H9 (cell line): Measurements from ENCODE around the gene SIGLEC11. TPM values are rescaled to one million over a fixed set of nuclear protein-coding genes. Genes with fewer than 3 reads are reported as not detected.

Source experiments
- DNase-seq: peaks from one replicate; pipeline ENCODE4 v3.0.0-alpha.2; 2017
- H2AFZ ChIP-seq: one replicate; pipeline ENCODE4 v1.6.1; 2013; ENCODE audit warnings: mild to moderate bottlenecking, low read length, control low read depth, moderate library complexity
- H2AK5ac ChIP-seq: 2 replicates; pipeline ENCODE4 v1.6.1; 2013; ENCODE audit warnings: low read length, control low read depth, mixed read lengths; ENCODE audit not compliant: insufficient read length
- H2BK120ac ChIP-seq: one replicate; pipeline ENCODE4 v1.6.1; 2013; ENCODE audit warnings: low read depth, mild to moderate bottlenecking, low read length, control low read depth, inconsistent platforms; ENCODE audit not compliant: poor library complexity, severe bottlenecking
- H2BK12ac ChIP-seq: 2 replicates; pipeline ENCODE4 v1.6.1; 2013; ENCODE audit warnings: low read length, control low read depth, mixed read lengths, low read depth; ENCODE audit not compliant: insufficient read length
- H2BK15ac ChIP-seq: 2 replicates; pipeline ENCODE4 v1.6.1; 2013; ENCODE audit warnings: low read depth, low read length, control low read depth
- H2BK20ac ChIP-seq: one replicate; pipeline ENCODE4 v1.6.1; 2013; ENCODE audit warnings: low read depth, mild to moderate bottlenecking, low read length, control low read depth, inconsistent platforms; ENCODE audit not compliant: poor library complexity, severe bottlenecking
- H2BK5ac ChIP-seq: 2 replicates; pipeline ENCODE4 v1.6.1; 2013; ENCODE audit warnings: low read length, control low read depth, mixed read lengths; ENCODE audit not compliant: insufficient read length
- H3K14ac ChIP-seq: 2 replicates; pipeline ENCODE4 v1.6.1; 2013; ENCODE audit warnings: low read length, control low read depth; ENCODE audit not compliant: insufficient read depth
- H3K18ac ChIP-seq: 2 replicates; pipeline ENCODE4 v1.6.1; 2013; ENCODE audit warnings: low read depth, mild to moderate bottlenecking, mixed read lengths, low read length, control low read depth; ENCODE audit not compliant: insufficient read length
- H3K23ac ChIP-seq: 2 replicates; pipeline ENCODE4 v1.6.1; 2013; ENCODE audit warnings: low read length, control low read depth, mixed read lengths, low read depth; ENCODE audit not compliant: insufficient read length
- H3K23me2 ChIP-seq: 2 replicates; pipeline ENCODE4 v1.6.1; 2013; ENCODE audit warnings: low read depth, mild to moderate bottlenecking, mixed read lengths, low read length, control low read depth; ENCODE audit not compliant: insufficient read length, poor library complexity, severe bottlenecking
- H3K27ac ChIP-seq: 2 replicates; pipeline ENCODE4 v1.5.1; 2013; ENCODE audit warnings: low read length, control low read depth, mixed read lengths, low read depth; ENCODE audit not compliant: insufficient read length
- H3K27me3 ChIP-seq: 2 replicates; pipeline ENCODE4 v1.6.1; 2013; ENCODE audit warnings: low read length, control low read depth, inconsistent platforms; ENCODE audit not compliant: insufficient read depth
- H3K4ac ChIP-seq: 2 replicates; pipeline ENCODE4 v1.6.1; 2013; ENCODE audit warnings: low read depth, mild to moderate bottlenecking, control low read depth, inconsistent platforms, low read length, moderate library complexity
- H3K4me1 ChIP-seq: 2 replicates; pipeline ENCODE4 v1.6.1; 2013; ENCODE audit warnings: low read length, control low read depth, inconsistent platforms; ENCODE audit not compliant: insufficient read depth
- H3K4me2 ChIP-seq: 2 replicates; pipeline ENCODE4 v1.6.1; 2013; ENCODE audit warnings: low read length, control low read depth, mixed read lengths; ENCODE audit not compliant: insufficient read length, insufficient read depth
- H3K56ac ChIP-seq: 2 replicates; pipeline ENCODE4 v1.6.1; 2013; ENCODE audit warnings: low read depth, mild to moderate bottlenecking, mixed read lengths, low read length, control low read depth; ENCODE audit not compliant: insufficient read length
- H3K79me1 ChIP-seq: 2 replicates; pipeline ENCODE4 v1.6.1; 2013; ENCODE audit warnings: low read depth, mild to moderate bottlenecking, moderate library complexity, low read length, control low read depth, inconsistent platforms; ENCODE audit not compliant: insufficient read depth, poor library complexity, severe bottlenecking
- H3K79me2 ChIP-seq: 2 replicates; pipeline ENCODE4 v1.6.1; 2013; ENCODE audit warnings: low read length, control low read depth, inconsistent platforms; ENCODE audit not compliant: insufficient read depth
- H3K9ac ChIP-seq: 2 replicates; pipeline ENCODE4 v1.6.1; 2013; ENCODE audit warnings: low read length, control low read depth, mixed read lengths; ENCODE audit not compliant: insufficient read length; ENCODE audit errors: extremely low read depth
- H3K9me3 ChIP-seq: one replicate; pipeline ENCODE4 v1.6.1; 2013; ENCODE audit warnings: low read depth, low read length, inconsistent platforms; ENCODE audit not compliant: control insufficient read depth
- H3T11ph ChIP-seq: one replicate; pipeline ENCODE4 v1.6.1; 2013; ENCODE audit warnings: mild to moderate bottlenecking, low read length, control low read depth, inconsistent platforms
- H4K20me1 ChIP-seq: one replicate; pipeline ENCODE4 v1.6.1; 2013; ENCODE audit not compliant: control insufficient read depth, insufficient read length, insufficient read depth
- H4K5ac ChIP-seq: 2 replicates; pipeline ENCODE4 v1.6.1; 2013; ENCODE audit warnings: low read depth, mild to moderate bottlenecking, mixed read lengths, low read length, control low read depth; ENCODE audit not compliant: insufficient read length
- H4K8ac ChIP-seq: replicated peaks from 2 replicates; pipeline ENCODE4 v1.6.1; 2013; ENCODE audit warnings: low read length, control low read depth, mixed read lengths, low read depth; ENCODE audit not compliant: insufficient read length
- H4K91ac ChIP-seq: 2 replicates; pipeline ENCODE4 v1.6.1; 2013; ENCODE audit warnings: low read depth, mild to moderate bottlenecking, moderate library complexity, mixed read lengths, low read length, control low read depth; ENCODE audit not compliant: insufficient read length
- H3K27ac Mint-ChIP-seq, 3 experiments: 2 replicates in 2 of 3; 3 replicates in 1 of 3; pipeline ENCODE4 v1.8.0; 2020 to 2021; ENCODE audit warnings: mixed read lengths in 3 of 3, mild to moderate bottlenecking in 1 of 3, moderate library complexity in 1 of 3
- H3K27me3 Mint-ChIP-seq: 2 replicates; pipeline ENCODE4 v1.8.0; 2021; ENCODE audit warnings: low read depth, mild to moderate bottlenecking, moderate library complexity, mixed read lengths
- H3K36me3 Mint-ChIP-seq, 3 experiments: 2 replicates in 2 of 3; 3 replicates in 1 of 3; pipeline ENCODE4 v1.8.0; 2020 to 2021; ENCODE audit warnings: low read depth in 3 of 3, mixed read lengths in 3 of 3; ENCODE audit not compliant: insufficient read depth in 1 of 3
- H3K4me1 Mint-ChIP-seq, 2 experiments: 2 replicates each; pipeline ENCODE4 v1.8.0; 2020; ENCODE audit warnings: mixed read lengths in 2 of 2
- H3K4me3 Mint-ChIP-seq, 2 experiments: 2 replicates in 1 of 2; 3 replicates in 1 of 2; pipeline ENCODE4 v1.8.0; 2020 to 2021; ENCODE audit warnings: mild to moderate bottlenecking in 2 of 2, mixed read lengths in 2 of 2, moderate library complexity in 1 of 2
- H3K9me3 Mint-ChIP-seq, 2 experiments: 2 replicates in 1 of 2; 3 replicates in 1 of 2; pipeline ENCODE4 v1.8.0; 2020; ENCODE audit warnings: mild to moderate bottlenecking in 2 of 2, mixed read lengths in 2 of 2, moderate library complexity in 1 of 2
- CTCF ChIP-seq: fragments of 200-600 bp; sonication (generic); conservative IDR thresholded peaks from 3 replicates; pipeline ENCODE4 v1.8.0; 2021; ENCODE audit warnings: antibody characterized with exemption, mild to moderate bottlenecking
- WGBS: extraction: QIAGEN DNeasy Blood & Tissue Kit; methylation state at CpG from one replicate; pipeline ENCODE4 v1.1.7; 2013; ENCODE audit warnings: missing lambda C conversion rate, low lambda C conversion rate, mixed read lengths; ENCODE audit not compliant: insufficient read length; ENCODE audit errors: extremely low coverage; 5-methylcytosine and 5-hydroxymethylcytosine counted together
- total RNA-seq: library from RNA; stranded (reverse); gene quantifications from 2 replicates; pipeline ENCODE4 v1.2.1, GENCODE V29; 2021

SIGLEC11 gene
- total RNA-seq, 1 experiment from 2014 or later: not detected

GRCh38 chr19:49954933-49955332 is 6.0 kb downstream of the SIGLEC11 start:
- Histone ChIP-seq H3K4ac (no peak overlapping the region), H3K4me1 (peaks cover 3% of the 10 kb centered on the region; the same call in 1 of the 2 replicates), H4K5ac (no peak overlapping the region), H2AK5ac (no peak overlapping the region), H2AFZ (no peak overlapping the region), H3K23me2 (no peaks in the 10 kb centered on the region), H2BK120ac (no peak overlapping the region), H3K56ac (no peak overlapping the region), H3K27me3 (no peaks in the 10 kb centered on the region), H4K91ac (no peak overlapping the region), H3K9ac (no peak overlapping the region), H4K8ac (no peak overlapping the region), H3K79me2 (no peaks in the 10 kb centered on the region), H2BK20ac (no peak overlapping the region), H2BK15ac (no peak overlapping the region), H3K23ac (no peak overlapping the region), H2BK12ac (no peak overlapping the region), H3T11ph (no peak overlapping the region), H3K79me1 (no peaks in the 10 kb centered on the region), H3K4me2 (no peak overlapping the region), H3K27ac (no peak overlapping the region), H3K18ac (no peak overlapping the region), H3K9me3 (no peaks in the 10 kb centered on the region), H3K14ac (no peak overlapping the region), H2BK5ac (no peak overlapping the region), H4K20me1 (no peaks in the 10 kb centered on the region)
- H3K4me3 Mint-ChIP-seq: no peak overlapping the region
- H3K27me3 Mint-ChIP-seq: peaks cover 5% of the 10 kb centered on the region
- WGBS: no CpG with 5 or more reads among the region's 11 CpGs
- H3K36me3 Mint-ChIP-seq: no peaks in the 10 kb centered on the region
- DNase-seq: no peak
- H3K27ac Mint-ChIP-seq: no peak overlapping the region
- peaks cover 22 to 44% of the 10 kb centered on the region in 2 experiments for H3K4me1 Mint-ChIP-seq
- H3K9me3 Mint-ChIP-seq: no peaks in the 10 kb centered on the region; a peak in 3 of 5 replicates
- TF ChIP-seq CTCF: no peak
